HEK293 (cell line): ENCODE results near the gene PDE1C.

Experiments
- CTCF ChIA-PET: fragments of 350-600 bp; formaldehyde crosslinking; extraction: SDS; loops from one replicate; lab custom pipeline; 2021; ENCODE audit warnings: antibody characterized with exemption; lab: Yijun Ruan, JAX
- POLR2A ChIA-PET: fragments of 300-600 bp; formaldehyde crosslinking; extraction: SDS; loops from one replicate; lab custom pipeline; 2020; ENCODE audit warnings: antibody characterized with exemption, inconsistent platforms; lab: Yijun Ruan, JAX
- H3K27ac ChIP-seq: fragments of 200-500 bp; sonication (Bioruptor generic); 2 replicates; pipeline ENCODE4 v1.5.1; 2014; ENCODE audit warnings: low read depth, low read length, control low read depth, inconsistent platforms; ENCODE audit errors: extremely low read depth
- H3K36me3 ChIP-seq, 2 experiments: fragments of 200-500 bp in 1 of 2; sonication (Bioruptor generic) in 1 of 2; 1 replicate in 1 of 2; 2 replicates in 1 of 2; pipeline ENCODE4 v1.5.1; 2014 to 2017; ENCODE audit warnings: inconsistent platforms in 2 of 2, low read length in 2 of 2; ENCODE audit not compliant: control insufficient read depth in 2 of 2, insufficient read depth in 1 of 2
- H3K4me1 ChIP-seq: fragments of 200-500 bp; sonication (Bioruptor generic); 2 replicates; pipeline ENCODE4 v1.5.1; 2014; ENCODE audit warnings: mild to moderate bottlenecking, low read length, inconsistent platforms; ENCODE audit not compliant: control insufficient read depth, insufficient read depth
- H3K4me3 ChIP-seq: 2 replicates; pipeline ENCODE4 v1.5.1; 2011; ENCODE audit warnings: low read depth, mild to moderate bottlenecking, control low read depth, low read length, moderate library complexity
- H3K9me3 ChIP-seq: fragments of 200-500 bp; sonication (Bioruptor generic); 2 replicates; pipeline ENCODE4 v1.5.1; 2014; ENCODE audit warnings: low read depth, low read length, inconsistent platforms; ENCODE audit not compliant: control insufficient read depth, insufficient read depth
- KLF7 ChIP-seq: fragments of 450-650 bp; formaldehyde crosslinking; IDR thresholded peaks from 2 replicates; pipeline ENCODE4 v1.5.1; 2016; ENCODE audit warnings: missing biosample characterization, missing genetic modification characterization, borderline replicate concordance
- SCRT1 ChIP-seq: fragments of 450-650 bp; formaldehyde crosslinking; IDR thresholded peaks from 2 replicates; pipeline ENCODE4 v1.5.1; 2016; ENCODE audit warnings: missing biosample characterization, missing genetic modification characterization, borderline replicate concordance
- ZBTB1 ChIP-seq: fragments of 450-650 bp; formaldehyde crosslinking; IDR thresholded peaks from 2 replicates; pipeline ENCODE4 v1.5.1; 2016; ENCODE audit warnings: missing biosample characterization, missing genetic modification characterization
- ZNF132 ChIP-seq: fragments of 450-650 bp; formaldehyde crosslinking; IDR thresholded peaks from 2 replicates; pipeline ENCODE4 v1.5.1; 2017; ENCODE audit warnings: missing biosample characterization, missing genetic modification characterization, borderline replicate concordance
- ZNF16 ChIP-seq: fragments of 450-650 bp; formaldehyde crosslinking; IDR thresholded peaks from 2 replicates; pipeline ENCODE4 v1.5.1; 2016; ENCODE audit warnings: low read depth, missing biosample characterization, missing genetic modification characterization
- ZNF169 ChIP-seq: fragments of 450-650 bp; formaldehyde crosslinking; IDR thresholded peaks from 2 replicates; pipeline ENCODE4 v1.5.1; 2016; ENCODE audit warnings: missing biosample characterization, missing genetic modification characterization
- ZNF335 ChIP-seq: fragments of 450-650 bp; formaldehyde crosslinking; conservative IDR thresholded peaks from 2 replicates; pipeline ENCODE4 v1.5.1; 2016; ENCODE audit warnings: missing biosample characterization, missing genetic modification characterization
- ZNF404 ChIP-seq: fragments of 450-650 bp; formaldehyde crosslinking; IDR thresholded peaks from 2 replicates; pipeline ENCODE4 v1.5.1; 2017; ENCODE audit warnings: missing biosample characterization, missing genetic modification characterization
- ZNF529 ChIP-seq: fragments of 450-650 bp; formaldehyde crosslinking; IDR thresholded peaks from 2 replicates; pipeline ENCODE4 v1.5.1; 2017; ENCODE audit warnings: missing genetic modification characterization, missing biosample characterization; ENCODE audit not compliant: insufficient replicate concordance
- ZNF560 ChIP-seq: fragments of 450-650 bp; formaldehyde crosslinking; IDR thresholded peaks from 2 replicates; pipeline ENCODE4 v1.5.1; 2017; ENCODE audit warnings: missing biosample characterization, missing genetic modification characterization, borderline replicate concordance
- ZNF600 ChIP-seq: fragments of 450-650 bp; formaldehyde crosslinking; IDR thresholded peaks from 2 replicates; pipeline ENCODE4 v1.5.1; 2016; ENCODE audit warnings: missing biosample characterization, missing genetic modification characterization
- ZNF623 ChIP-seq: fragments of 450-650 bp; formaldehyde crosslinking; IDR thresholded peaks from 2 replicates; pipeline ENCODE4 v1.5.1; 2016; ENCODE audit warnings: missing biosample characterization, missing genetic modification characterization
- ZNF626 ChIP-seq: fragments of 450-650 bp; sonication (Bioruptor Pico); formaldehyde crosslinking; IDR thresholded peaks from 2 replicates; pipeline ENCODE4 v1.5.1; 2018; ENCODE audit warnings: missing biosample characterization, missing genetic modification characterization, inconsistent platforms
- ZNF658 ChIP-seq: fragments of 450-650 bp; formaldehyde crosslinking; IDR thresholded peaks from 2 replicates; pipeline ENCODE4; 2016; ENCODE audit warnings: missing biosample characterization, missing genetic modification characterization
- ZNF664 ChIP-seq: fragments of 450-650 bp; formaldehyde crosslinking; IDR thresholded peaks from 2 replicates; pipeline ENCODE4 v1.5.1; 2016; ENCODE audit warnings: missing biosample characterization, missing genetic modification characterization
- ZNF677 ChIP-seq: fragments of 450-650 bp; IDR thresholded peaks from 2 replicates; pipeline ENCODE4 v1.5.0; 2018; ENCODE audit warnings: missing biosample characterization, mild to moderate bottlenecking, missing genetic modification characterization, moderate library complexity
- ZSCAN16 ChIP-seq: fragments of 450-650 bp; formaldehyde crosslinking; IDR thresholded peaks from 2 replicates; pipeline ENCODE4 v1.5.1; 2016; ENCODE audit warnings: missing biosample characterization, missing genetic modification characterization
- ZSCAN23 ChIP-seq: fragments of 450-650 bp; formaldehyde crosslinking; IDR thresholded peaks from 2 replicates; pipeline ENCODE4 v1.5.1; 2016; ENCODE audit warnings: missing biosample characterization, missing genetic modification characterization
- ZXDB ChIP-seq: fragments of 450-650 bp; formaldehyde crosslinking; IDR thresholded peaks from 2 replicates; pipeline ENCODE4 v1.5.1; 2016; ENCODE audit warnings: missing biosample characterization, missing genetic modification characterization
- TF ChIP-seq, protein P1 (sequence below): fragments of 450-650 bp; formaldehyde crosslinking; IDR thresholded peaks from 2 replicates; pipeline ENCODE4 v1.5.1; 2016; ENCODE audit warnings: missing biosample characterization, missing genetic modification characterization
- TF ChIP-seq, protein P2 (sequence below): fragments of 450-650 bp; formaldehyde crosslinking; IDR thresholded peaks from 2 replicates; pipeline ENCODE4 v1.5.1; 2016; ENCODE audit warnings: missing biosample characterization, missing genetic modification characterization, borderline replicate concordance
- TF ChIP-seq, protein P3 (sequence below): fragments of 450-650 bp; formaldehyde crosslinking; IDR thresholded peaks from 2 replicates; pipeline ENCODE4 v1.5.1; 2016; ENCODE audit warnings: missing biosample characterization, missing genetic modification characterization
- TF ChIP-seq, protein P4 (sequence below): fragments of 450-650 bp; formaldehyde crosslinking; IDR thresholded peaks from 2 replicates; pipeline ENCODE4 v1.5.1; 2017; ENCODE audit warnings: missing biosample characterization, missing genetic modification characterization
- TF ChIP-seq, protein P5 (sequence below): sonication (generic); formaldehyde crosslinking; IDR thresholded peaks from 2 replicates; pipeline ENCODE4 v1.8.1; 2022; ENCODE audit warnings: mild to moderate bottlenecking, moderate library complexity, missing genetic modification reagents

Gene PDE1C

DNA sequence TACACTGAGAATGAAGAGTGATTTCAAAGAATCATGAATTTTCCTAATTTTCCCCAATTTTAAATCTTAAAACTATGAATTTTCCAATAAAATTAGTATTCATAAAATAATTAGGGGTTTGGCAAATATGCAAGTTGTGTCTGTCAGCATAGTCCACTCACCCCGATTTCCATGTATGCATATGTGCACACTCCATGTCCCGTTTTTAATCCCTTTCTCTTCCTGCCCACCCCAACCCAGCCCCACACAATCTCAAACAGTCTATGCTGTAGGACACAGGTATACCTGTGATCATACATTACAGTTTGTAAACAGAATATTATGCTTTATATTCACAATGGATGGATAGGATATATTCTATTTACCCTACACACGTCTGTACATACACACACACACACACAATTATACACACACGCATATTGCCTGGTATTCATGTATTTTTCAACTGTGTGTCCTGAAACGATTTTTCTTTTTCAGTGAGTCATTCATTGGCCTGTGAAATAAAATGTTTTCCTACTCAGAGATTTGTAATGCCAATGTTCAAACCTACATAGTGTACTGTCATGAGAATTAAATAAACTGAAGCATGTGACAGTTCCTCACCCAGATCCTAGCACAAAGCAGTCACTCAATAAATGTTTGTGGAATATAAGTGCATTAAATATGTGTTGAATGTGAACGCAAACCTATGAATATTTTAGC is 144.3 kb downstream of the PDE1C start (continued):
- TF ChIP-seq ZNF600 (tag by site-specific recombination) (no peak), ZNF16 (tag by site-specific recombination) (no peak), ZNF132 (tag by site-specific recombination) (no peak), ZNF404 (tag by site-specific recombination) (no peak), ZSCAN23 (tag by site-specific recombination) (no peak), ZNF677 (tag by site-specific recombination) (no peak), SCRT1 (tag by site-specific recombination) (no peak)
- TF ChIP-seq, protein P1, sequence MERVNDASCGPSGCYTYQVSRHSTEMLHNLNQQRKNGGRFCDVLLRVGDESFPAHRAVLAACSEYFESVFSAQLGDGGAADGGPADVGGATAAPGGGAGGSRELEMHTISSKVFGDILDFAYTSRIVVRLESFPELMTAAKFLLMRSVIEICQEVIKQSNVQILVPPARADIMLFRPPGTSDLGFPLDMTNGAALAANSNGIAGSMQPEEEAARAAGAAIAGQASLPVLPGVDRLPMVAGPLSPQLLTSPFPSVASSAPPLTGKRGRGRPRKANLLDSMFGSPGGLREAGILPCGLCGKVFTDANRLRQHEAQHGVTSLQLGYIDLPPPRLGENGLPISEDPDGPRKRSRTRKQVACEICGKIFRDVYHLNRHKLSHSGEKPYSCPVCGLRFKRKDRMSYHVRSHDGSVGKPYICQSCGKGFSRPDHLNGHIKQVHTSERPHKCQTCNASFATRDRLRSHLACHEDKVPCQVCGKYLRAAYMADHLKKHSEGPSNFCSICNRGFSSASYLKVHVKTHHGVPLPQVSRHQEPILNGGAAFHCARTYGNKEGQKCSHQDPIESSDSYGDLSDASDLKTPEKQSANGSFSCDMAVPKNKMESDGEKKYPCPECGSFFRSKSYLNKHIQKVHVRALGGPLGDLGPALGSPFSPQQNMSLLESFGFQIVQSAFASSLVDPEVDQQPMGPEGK (tag by site-specific recombination) = no peak
- TF ChIP-seq, protein P2, sequence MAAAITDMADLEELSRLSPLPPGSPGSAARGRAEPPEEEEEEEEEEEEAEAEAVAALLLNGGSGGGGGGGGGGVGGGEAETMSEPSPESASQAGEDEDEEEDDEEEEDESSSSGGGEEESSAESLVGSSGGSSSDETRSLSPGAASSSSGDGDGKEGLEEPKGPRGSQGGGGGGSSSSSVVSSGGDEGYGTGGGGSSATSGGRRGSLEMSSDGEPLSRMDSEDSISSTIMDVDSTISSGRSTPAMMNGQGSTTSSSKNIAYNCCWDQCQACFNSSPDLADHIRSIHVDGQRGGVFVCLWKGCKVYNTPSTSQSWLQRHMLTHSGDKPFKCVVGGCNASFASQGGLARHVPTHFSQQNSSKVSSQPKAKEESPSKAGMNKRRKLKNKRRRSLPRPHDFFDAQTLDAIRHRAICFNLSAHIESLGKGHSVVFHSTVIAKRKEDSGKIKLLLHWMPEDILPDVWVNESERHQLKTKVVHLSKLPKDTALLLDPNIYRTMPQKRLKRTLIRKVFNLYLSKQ (tag by site-specific recombination) = no peak
- TF ChIP-seq, protein P3, sequence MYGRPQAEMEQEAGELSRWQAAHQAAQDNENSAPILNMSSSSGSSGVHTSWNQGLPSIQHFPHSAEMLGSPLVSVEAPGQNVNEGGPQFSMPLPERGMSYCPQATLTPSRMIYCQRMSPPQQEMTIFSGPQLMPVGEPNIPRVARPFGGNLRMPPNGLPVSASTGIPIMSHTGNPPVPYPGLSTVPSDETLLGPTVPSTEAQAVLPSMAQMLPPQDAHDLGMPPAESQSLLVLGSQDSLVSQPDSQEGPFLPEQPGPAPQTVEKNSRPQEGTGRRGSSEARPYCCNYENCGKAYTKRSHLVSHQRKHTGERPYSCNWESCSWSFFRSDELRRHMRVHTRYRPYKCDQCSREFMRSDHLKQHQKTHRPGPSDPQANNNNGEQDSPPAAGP (tag by site-specific recombination) = no peak

DNA sequence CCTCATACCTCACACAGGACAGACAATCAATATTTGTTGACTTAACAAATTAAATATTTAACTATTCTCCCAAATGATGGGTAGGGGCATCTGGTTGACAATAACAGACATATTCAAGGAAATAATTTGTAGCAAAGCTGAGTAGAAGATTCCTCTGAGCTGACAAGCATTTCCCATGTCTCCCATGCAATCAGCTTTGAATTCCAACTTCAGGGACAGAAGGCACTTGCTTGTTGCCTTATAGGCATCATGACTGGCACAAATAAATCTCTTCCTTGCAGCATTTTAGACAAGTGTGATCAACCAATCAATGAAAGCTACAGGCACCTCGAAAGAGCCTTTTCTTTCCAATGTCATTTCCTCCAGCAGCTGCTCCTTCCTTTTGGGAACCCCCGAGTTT is 146.0 kb downstream of the PDE1C start:
- TF ChIP-seq ZSCAN16 (tag by site-specific recombination) (no peak), ZNF626 (tag by site-specific recombination) (no peak), ZNF664 (tag by site-specific recombination) (no peak), ZNF560 (tag by site-specific recombination) (no peak), ZBTB1 (no peak), ZNF335 (no peak), ZXDB (tag by site-specific recombination) (no peak), ZNF623 (tag by site-specific recombination) (no peak), ZNF658 (tag by site-specific recombination) (no peak), ZNF169 (tag by site-specific recombination) (no peak), ZNF529 (tag by site-specific recombination) (no peak), KLF7 (tag by site-specific recombination) (no peak)
- TF ChIP-seq, protein P4, sequence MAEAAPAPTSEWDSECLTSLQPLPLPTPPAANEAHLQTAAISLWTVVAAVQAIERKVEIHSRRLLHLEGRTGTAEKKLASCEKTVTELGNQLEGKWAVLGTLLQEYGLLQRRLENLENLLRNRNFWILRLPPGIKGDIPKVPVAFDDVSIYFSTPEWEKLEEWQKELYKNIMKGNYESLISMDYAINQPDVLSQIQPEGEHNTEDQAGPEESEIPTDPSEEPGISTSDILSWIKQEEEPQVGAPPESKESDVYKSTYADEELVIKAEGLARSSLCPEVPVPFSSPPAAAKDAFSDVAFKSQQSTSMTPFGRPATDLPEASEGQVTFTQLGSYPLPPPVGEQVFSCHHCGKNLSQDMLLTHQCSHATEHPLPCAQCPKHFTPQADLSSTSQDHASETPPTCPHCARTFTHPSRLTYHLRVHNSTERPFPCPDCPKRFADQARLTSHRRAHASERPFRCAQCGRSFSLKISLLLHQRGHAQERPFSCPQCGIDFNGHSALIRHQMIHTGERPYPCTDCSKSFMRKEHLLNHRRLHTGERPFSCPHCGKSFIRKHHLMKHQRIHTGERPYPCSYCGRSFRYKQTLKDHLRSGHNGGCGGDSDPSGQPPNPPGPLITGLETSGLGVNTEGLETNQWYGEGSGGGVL (tag by site-specific recombination) = no peak
- TF ChIP-seq, protein P5, sequence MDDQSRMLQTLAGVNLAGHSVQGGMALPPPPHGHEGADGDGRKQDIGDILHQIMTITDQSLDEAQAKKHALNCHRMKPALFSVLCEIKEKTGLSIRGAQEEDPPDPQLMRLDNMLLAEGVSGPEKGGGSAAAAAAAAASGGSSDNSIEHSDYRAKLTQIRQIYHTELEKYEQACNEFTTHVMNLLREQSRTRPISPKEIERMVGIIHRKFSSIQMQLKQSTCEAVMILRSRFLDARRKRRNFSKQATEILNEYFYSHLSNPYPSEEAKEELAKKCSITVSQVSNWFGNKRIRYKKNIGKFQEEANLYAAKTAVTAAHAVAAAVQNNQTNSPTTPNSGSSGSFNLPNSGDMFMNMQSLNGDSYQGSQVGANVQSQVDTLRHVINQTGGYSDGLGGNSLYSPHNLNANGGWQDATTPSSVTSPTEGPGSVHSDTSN (CRISPR knock-in tag) = no peak
- H3K4me3 ChIP-seq = no peak overlapping the region
- POLR2A ChIA-PET = no interaction called here
- H3K27ac ChIP-seq = no peak overlapping the region
- CTCF ChIA-PET = no interaction called here
- H3K9me3 ChIP-seq = no peaks in the 10 kb centered on the region
- no peaks in the 10 kb centered on the region for H3K36me3 ChIP-seq
- no peaks in the 10 kb centered on the region for H3K4me1 ChIP-seq
